Uterus (tissue), 2 donors: ENCODE data around the gene KCTD1.

ENCODE experiments used
- POLR2A ChIP-seq, 2 donors: fragments of 450-650 bp; IDR thresholded peaks; one replicate each; pipeline ENCODE4 v1.6.1; 2016; ENCODE audit warnings: antibody characterized with exemption in 2 of 2, mild to moderate bottlenecking in 1 of 2, moderate library complexity in 1 of 2
- TF ChIP-seq, protein P1 (sequence below), 4 experiments: fragments of 200-600 bp in 2 of 4; fragments of 450-650 bp in 2 of 4; sonication (generic) in 2 of 4; IDR thresholded peaks; one replicate each; pipeline ENCODE4 v1.5.1; 2016 to 2019; ENCODE audit warnings: antibody characterized with exemption in 4 of 4, mild to moderate bottlenecking in 2 of 4, moderate library complexity in 1 of 4

DNA sequence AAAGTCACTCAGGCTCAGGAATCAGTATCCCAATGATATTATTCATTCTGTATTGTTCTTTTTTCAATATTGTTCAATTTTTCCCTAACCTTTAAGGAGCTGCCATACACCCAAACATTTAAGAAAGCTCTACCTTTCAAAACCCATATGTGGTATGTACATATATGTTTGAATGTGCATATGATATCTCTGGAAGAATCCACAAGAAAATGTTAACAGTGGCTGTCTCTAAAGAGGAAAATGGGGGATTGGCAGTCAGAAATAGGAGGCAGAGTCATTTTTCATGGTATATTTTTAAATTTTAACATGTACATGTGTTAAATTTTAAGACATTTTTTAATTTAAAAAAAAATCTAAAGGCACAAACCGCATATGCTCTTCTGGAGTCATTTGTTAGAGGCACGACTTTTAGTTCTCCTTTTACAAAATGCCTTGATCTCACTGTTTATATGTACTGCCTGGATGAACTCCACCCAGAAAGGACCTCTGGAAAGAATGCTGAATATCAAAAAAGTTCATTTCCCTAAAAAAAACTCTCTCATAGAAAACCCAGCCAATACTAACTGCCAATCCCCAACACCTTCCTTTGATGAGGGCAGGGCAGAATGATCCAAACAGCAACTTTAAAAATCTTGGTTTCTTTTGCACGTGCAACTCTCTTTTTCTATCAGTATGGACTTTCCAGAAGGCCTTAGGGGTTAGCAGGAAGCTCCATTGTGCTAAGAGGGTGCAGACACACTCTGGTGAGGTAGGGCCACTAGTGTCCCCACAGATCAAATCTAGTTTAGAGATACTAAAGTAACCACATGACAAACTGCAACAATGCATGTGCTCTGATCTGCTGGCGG lies 23.6 kb downstream of the KCTD1 start:
- TF ChIP-seq, protein P1, sequence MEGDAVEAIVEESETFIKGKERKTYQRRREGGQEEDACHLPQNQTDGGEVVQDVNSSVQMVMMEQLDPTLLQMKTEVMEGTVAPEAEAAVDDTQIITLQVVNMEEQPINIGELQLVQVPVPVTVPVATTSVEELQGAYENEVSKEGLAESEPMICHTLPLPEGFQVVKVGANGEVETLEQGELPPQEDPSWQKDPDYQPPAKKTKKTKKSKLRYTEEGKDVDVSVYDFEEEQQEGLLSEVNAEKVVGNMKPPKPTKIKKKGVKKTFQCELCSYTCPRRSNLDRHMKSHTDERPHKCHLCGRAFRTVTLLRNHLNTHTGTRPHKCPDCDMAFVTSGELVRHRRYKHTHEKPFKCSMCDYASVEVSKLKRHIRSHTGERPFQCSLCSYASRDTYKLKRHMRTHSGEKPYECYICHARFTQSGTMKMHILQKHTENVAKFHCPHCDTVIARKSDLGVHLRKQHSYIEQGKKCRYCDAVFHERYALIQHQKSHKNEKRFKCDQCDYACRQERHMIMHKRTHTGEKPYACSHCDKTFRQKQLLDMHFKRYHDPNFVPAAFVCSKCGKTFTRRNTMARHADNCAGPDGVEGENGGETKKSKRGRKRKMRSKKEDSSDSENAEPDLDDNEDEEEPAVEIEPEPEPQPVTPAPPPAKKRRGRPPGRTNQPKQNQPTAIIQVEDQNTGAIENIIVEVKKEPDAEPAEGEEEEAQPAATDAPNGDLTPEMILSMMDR (IDR thresholded peaks at IDR 0.05), result no peak
- no peak for TF ChIP-seq POLR2A (IDR thresholded peaks at IDR 0.05)
